Loucy (cell line): ENCODE data around the gene TNFSF15.

Experiments
- H2AFZ ChIP-seq: fragments of 200-600 bp; sonication (generic); 2 replicates; pipeline ENCODE4 v1.6.0; 2016; ENCODE audit warnings: antibody characterized with exemption, mild to moderate bottlenecking, low read length, moderate library complexity
- H3F3A ChIP-seq: fragments of 200-600 bp; 2 replicates; pipeline ENCODE4 v1.6.0; 2016; ENCODE audit warnings: antibody characterized with exemption, low read depth, mild to moderate bottlenecking
- H3K27me3 ChIP-seq: fragments of 200-600 bp; sonication (generic); 2 replicates; pipeline ENCODE4 v1.6.1; 2014; ENCODE audit warnings: low read length, mild to moderate bottlenecking; ENCODE audit not compliant: insufficient read depth, poor library complexity, severe bottlenecking
- H3K36me3 ChIP-seq: fragments of 200-600 bp; sonication (generic); 2 replicates; pipeline ENCODE4 v1.6.1; 2016; ENCODE audit warnings: low read length; ENCODE audit not compliant: insufficient read depth
- H3K4me1 ChIP-seq: fragments of 200-600 bp; sonication (generic); 2 replicates; pipeline ENCODE4 v1.5.1; 2014; ENCODE audit warnings: low read length, mild to moderate bottlenecking; ENCODE audit not compliant: insufficient read depth, poor library complexity, severe bottlenecking
- H3K4me2 ChIP-seq: fragments of 200-600 bp; sonication (generic); 2 replicates; pipeline ENCODE4 v1.6.0; 2014; ENCODE audit warnings: antibody characterized with exemption, low read length, low read depth, mild to moderate bottlenecking; ENCODE audit not compliant: poor library complexity, severe bottlenecking
- H3K4me3 ChIP-seq: fragments of 200-600 bp; sonication (generic); 2 replicates; pipeline ENCODE4 v1.5.1; 2014; ENCODE audit warnings: low read length, mild to moderate bottlenecking, mixed read lengths; ENCODE audit not compliant: poor library complexity, severe bottlenecking
- H3K79me2 ChIP-seq: fragments of 200-600 bp; sonication (generic); 2 replicates; pipeline ENCODE4 v1.6.1; 2014; ENCODE audit warnings: low read length; ENCODE audit not compliant: insufficient read depth
- H3K9ac ChIP-seq: fragments of 200-600 bp; sonication (generic); 2 replicates; pipeline ENCODE4 v1.6.0; 2014; ENCODE audit warnings: mild to moderate bottlenecking, low read depth, low read length, moderate library complexity; ENCODE audit not compliant: poor library complexity, severe bottlenecking
- H3K9me2 ChIP-seq: fragments of 200-600 bp; sonication (generic); replicated peaks from 2 replicates; pipeline ENCODE4 v1.6.1; 2016; ENCODE audit warnings: low read depth, low read length, mixed read lengths
- H3K9me3 ChIP-seq: fragments of 200-600 bp; sonication (generic); 2 replicates; pipeline ENCODE4 v1.6.1; 2014; ENCODE audit warnings: mild to moderate bottlenecking, antibody characterized with exemption, low read length, low read depth; ENCODE audit not compliant: insufficient read depth
- H4K20me1 ChIP-seq: fragments of 200-600 bp; sonication (generic); 2 replicates; pipeline ENCODE4 v1.6.0; 2014; ENCODE audit warnings: antibody characterized with exemption, low read length, mild to moderate bottlenecking; ENCODE audit not compliant: insufficient read depth, poor library complexity, severe bottlenecking
- CTCF ChIP-seq: fragments of 200-600 bp; sonication (generic); conservative IDR thresholded peaks from 2 replicates; pipeline ENCODE4 v1.5.1; 2014; ENCODE audit warnings: mild to moderate bottlenecking, antibody characterized with exemption, low read length
- EZH2phosphoT487 ChIP-seq: fragments of 200-600 bp; IDR thresholded peaks from 2 replicates; pipeline ENCODE4 v1.6.1; 2018; ENCODE audit warnings: antibody characterized with exemption, mild to moderate bottlenecking, moderate library complexity, borderline replicate concordance

The TNFSF15 gene

GRCh38 chr9:114745879-114746550 is 59.8 kb downstream of the TNFSF15 start:
- Histone ChIP-seq H3K9ac (no peak overlapping the region), H3K27me3 (no peaks in the 10 kb centered on the region), H3K79me2 (no peaks in the 10 kb centered on the region), H3F3A (no peaks in the 10 kb centered on the region), H2AFZ (no peak overlapping the region), H3K9me3 (no peaks in the 10 kb centered on the region), H3K36me3 (no peaks in the 10 kb centered on the region), H4K20me1 (no peaks in the 10 kb centered on the region), H3K4me3 (no peak overlapping the region), H3K4me2 (no peak overlapping the region), H3K9me2 (no peaks in the 10 kb centered on the region), H3K4me1 (no peaks in the 10 kb centered on the region)
- no peak for TF ChIP-seq EZH2phosphoT487
- no peak for TF ChIP-seq CTCF

- Histone ChIP-seq H3K9ac (no peak overlapping the region), H3F3A (no peaks in the 10 kb centered on the region), H3K9me2 (no peaks in the 10 kb centered on the region), H3K27me3 (no peaks in the 10 kb centered on the region), H4K20me1 (no peaks in the 10 kb centered on the region), H3K79me2 (no peaks in the 10 kb centered on the region), H3K4me3 (no peak overlapping the region), H3K4me1 (no peaks in the 10 kb centered on the region), H3K4me2 (no peak overlapping the region), H2AFZ (no peak overlapping the region), H3K9me3 (no peaks in the 10 kb centered on the region), H3K36me3 (no peaks in the 10 kb centered on the region)
- no peak for TF ChIP-seq CTCF
- TF ChIP-seq EZH2phosphoT487, result no peak
These were observed 60.6 kb downstream of the TNFSF15 start for GRCh38 chr9:114745108-114745848.

- Histone ChIP-seq H3K9me2 (no peaks in the 10 kb centered on the region), H3K79me2 (no peaks in the 10 kb centered on the region), H3F3A (no peaks in the 10 kb centered on the region), H3K4me1 (no peaks in the 10 kb centered on the region), H3K36me3 (no peaks in the 10 kb centered on the region), H2AFZ (no peak overlapping the region), H3K4me2 (no peak overlapping the region), H3K4me3 (no peak overlapping the region), H3K9ac (no peak overlapping the region), H3K9me3 (no peaks in the 10 kb centered on the region), H4K20me1 (no peaks in the 10 kb centered on the region), H3K27me3 (no peaks in the 10 kb centered on the region)
- TF ChIP-seq CTCF (no peak), EZH2phosphoT487 (no peak)
These were observed 62.4 kb downstream of the TNFSF15 start for GRCh38 chr9:114743446-114743845.
